Measurements from ENCODE around the gene KIAA0319L.

Gene KIAA0319L

GRCh38 chr1:35560256-35561225, 3.3 kb upstream of the KIAA0319L start:
- peak overlapping the region; percentile 59 for H3K27ac ChIP-seq
- TF ChIP-seq CTCF (conservative IDR thresholded peaks at IDR 0.05) (no peak), ZFX (IDR thresholded peaks at IDR 0.05) (no peak)

GRCh38 chr1:35559317-35559944, 2.2 kb upstream of the KIAA0319L start:
- TF ChIP-seq ZFX (IDR thresholded peaks at IDR 0.05) (no peak), CTCF (conservative IDR thresholded peaks at IDR 0.05) (no peak)
- no peak overlapping the region for H3K27ac ChIP-seq

GRCh38 chr1:35558374-35559316, 1.4 kb upstream of the KIAA0319L start:
- H3K27ac ChIP-seq = peak overlapping the region; percentile 97
- TF ChIP-seq CTCF (conservative IDR thresholded peaks at IDR 0.05) = no peak
- no peak for TF ChIP-seq ZFX (IDR thresholded peaks at IDR 0.05)

GRCh38 chr1:35557611-35558373, 589 bp upstream of the KIAA0319L start, which contains the start of gene NCDN:
NCDN (plus strand) TSS chr1:35557799; CDS start chr1:35558191, 392 bp downstream.
- peak within 1 kb of the TSS; percentile 97 for H3K27ac ChIP-seq
- no peak for TF ChIP-seq CTCF (conservative IDR thresholded peaks at IDR 0.05)
- TF ChIP-seq ZFX (IDR thresholded peaks at IDR 0.05) = no peak

- H3K27ac ChIP-seq = peak overlapping the region; percentile 97
- TF ChIP-seq ZFX (IDR thresholded peaks at IDR 0.05) (no peak), CTCF (conservative IDR thresholded peaks at IDR 0.05) (no peak)
Measured at GRCh38 chr1:35556484-35557117, 602 bp downstream of the KIAA0319L start.
